Right atrium auricular region (tissue), 2 donors: Measurements from ENCODE around the gene PPM1H. TPM values are rescaled to one million over a fixed set of nuclear protein-coding genes. Genes with fewer than 3 reads are reported as not detected.
A peak's percentile ranks its signal among the peaks of the same experiment; 100 is the strongest.

Experiments used
- DNase-seq: peaks from one replicate; pipeline ENCODE4 v3.0.0-alpha.2; 2019; ENCODE audit warnings: low spot score
- H3K27ac ChIP-seq, 2 donors: fragments of 200-600 bp; sonication (generic); 1 replicate in 1 of 2; 2 replicates in 1 of 2; pipeline ENCODE4 v1.5.1; 2016 to 2019
- H3K27me3 ChIP-seq, 2 donors: fragments of 200-600 bp; sonication (generic); one replicate each; pipeline versions ENCODE4 v1.5.1 to v1.6.0; 2017 to 2019
- H3K36me3 ChIP-seq: fragments of 200-600 bp; sonication (generic); one replicate; pipeline ENCODE4 v1.5.1; 2016
- H3K4me1 ChIP-seq, 2 donors: fragments of 200-600 bp; sonication (generic); one replicate each; pipeline versions ENCODE4 v1.5.1 to v1.6.0; 2017 to 2019
- H3K4me3 ChIP-seq, 2 donors: fragments of 200-600 bp; sonication (generic); 1 replicate in 1 of 2; 2 replicates in 1 of 2; pipeline ENCODE4 v1.5.1; 2017 to 2019; ENCODE audit warnings: mild to moderate bottlenecking in 1 of 2, moderate library complexity in 1 of 2
- H3K9me3 ChIP-seq, 2 donors: fragments of 200-600 bp; sonication (generic); one replicate each; pipeline ENCODE4 v1.5.1; 2019
- CTCF ChIP-seq, 2 donors: fragments of 200-600 bp; sonication (generic); IDR thresholded peaks; one replicate each; pipeline ENCODE4 v1.5.1; 2019; ENCODE audit warnings: antibody characterized with exemption in 2 of 2
- total RNA-seq, 2 donors: library from RNA; depleted of rRNA; stranded (reverse); fragments of >200 nt; gene quantifications; one replicate each; pipeline ENCODE4 v1.1.0, GENCODE V29; 2016

PPM1H gene
- total RNA-seq, 2 donors from 2014 or later: 3.1 to 5.0 TPM

GRCh38 chr12:62679608-62680007 lies 255.3 kb downstream of the PPM1H start:
- no peak for TF ChIP-seq CTCF (IDR thresholded peaks at IDR 0.05)
- no peak overlapping the region for H3K27ac ChIP-seq
- no peaks in the 10 kb centered on the region for H3K36me3 ChIP-seq
- no peak overlapping the region for H3K4me3 ChIP-seq
- no peak for DNase-seq
- no peaks in the 10 kb centered on the region for H3K27me3 ChIP-seq
- H3K9me3 ChIP-seq: no peaks in the 10 kb centered on the region
- peaks cover 0 to 3% of the 10 kb centered on the region in 2 donors for H3K4me1 ChIP-seq

GRCh38 chr12:62677355-62677754 lies 257.6 kb downstream of the PPM1H start:
- no peak overlapping the region for H3K27ac ChIP-seq

GRCh38 chr12:62676521-62677307 lies 258.2 kb downstream of the PPM1H start:
- Histone ChIP-seq H3K9me3 (no peaks in the 10 kb centered on the region), H3K4me1 (no peaks in the 10 kb centered on the region), H3K36me3 (no peaks in the 10 kb centered on the region), H3K27ac (no peak overlapping the region), H3K4me3 (no peak overlapping the region), H3K27me3 (no peaks in the 10 kb centered on the region)
- peak; percentile 26 for DNase-seq
- no peak for TF ChIP-seq CTCF (IDR thresholded peaks at IDR 0.05)

More at GRCh38 chr12:62677355-62677754, 257.6 kb downstream of the PPM1H start:
- H3K4me3 ChIP-seq: no peak overlapping the region
- peak; percentile 28 for DNase-seq
- TF ChIP-seq CTCF (IDR thresholded peaks at IDR 0.05): no peak
- no peaks in the 10 kb centered on the region for H3K27me3 ChIP-seq
- H3K36me3 ChIP-seq: no peaks in the 10 kb centered on the region
- H3K9me3 ChIP-seq: no peaks in the 10 kb centered on the region
- H3K4me1 ChIP-seq: no peaks in the 10 kb centered on the region

- no peak for DNase-seq
- no peak for TF ChIP-seq CTCF (IDR thresholded peaks at IDR 0.05)
- H3K36me3 ChIP-seq: no peaks in the 10 kb centered on the region
- no peaks in the 10 kb centered on the region for H3K9me3 ChIP-seq
- H3K4me3 ChIP-seq: no peak overlapping the region
- H3K27me3 ChIP-seq: no peaks in the 10 kb centered on the region
- no peaks in the 10 kb centered on the region for H3K4me1 ChIP-seq
- no peak overlapping the region for H3K27ac ChIP-seq
Measured at GRCh38 chr12:62673028-62673815, 261.7 kb downstream of the PPM1H start.

GRCh38 chr12:62670986-62671720 lies 263.8 kb downstream of the PPM1H start:
- H3K27me3 ChIP-seq: no peaks in the 10 kb centered on the region
- H3K36me3 ChIP-seq: no peaks in the 10 kb centered on the region
- TF ChIP-seq CTCF (IDR thresholded peaks at IDR 0.05): no peak
- no peak overlapping the region for H3K27ac ChIP-seq
- no peak overlapping the region for H3K4me3 ChIP-seq
- DNase-seq: peak; percentile 9
- no peaks in the 10 kb centered on the region for H3K4me1 ChIP-seq
- no peaks in the 10 kb centered on the region for H3K9me3 ChIP-seq
